HCT116 (cell line): ENCODE measurements around the gene FBXL17. TPM values are rescaled to one million over a fixed set of nuclear protein-coding genes. Genes with fewer than 3 reads are reported as not detected.
"Not testable (repeated sequence)": the region's sequence is repeated elsewhere in the genome, so short reads cannot be mapped to it uniquely, and the experiment has no call there.

Experiments used
- ATAC-seq: fragments of 200-7000 bp; cut with Tn5 transposase; 2 replicates; pipeline ENCODE4 v1.9.1; 2020; ENCODE audit warnings: mild to moderate bottlenecking, moderate library complexity
- BruUV-seq: library from RNA; stranded (reverse); fragments of 400-500 nt; replicated peaks from 2 replicates; lab custom pipeline; 2021; lab: Mats Ljungman, UMichigan
- CTCF ChIA-PET: fragments of 300-600 bp; sonication (Branson Sonifier 250); formaldehyde crosslinking; loops from one replicate; lab custom pipeline; 2021; ENCODE audit warnings: antibody characterized with exemption; lab: Charles Lee
- POLR2A ChIA-PET: fragments of 300-600, 350-600 bp; sonication (Branson Sonifier 250); formaldehyde crosslinking; loops from one replicate; lab custom pipeline; 2021; ENCODE audit warnings: antibody characterized with exemption; lab: Charles Lee
- RAD21 ChIA-PET, 2 experiments: fragments of 300-600 bp; sonication (Branson Sonifier 250); formaldehyde crosslinking; loops; one replicate each; lab custom pipeline; 2023; ENCODE audit warnings: low total read pairs in 2 of 2; ENCODE audit not compliant: uncharacterized antibody in 2 of 2, unreplicated experiment in 2 of 2, low non-redundant PET in 1 of 2; lab: Charles Lee
- DNase-seq: peaks from one replicate; pipeline ENCODE4 v3.0.0-alpha.2; 2010; ENCODE audit warnings: low read depth, low spot score
- H2AFZ ChIP-seq: fragments of 200-600 bp; shearing (Covaris generic), sonication (generic); 2 replicates; pipeline ENCODE4 v1.6.1; 2017; ENCODE audit warnings: low read depth, mixed run types, mixed read lengths, antibody characterized with exemption, low read length; ENCODE audit not compliant: poor library complexity, severe bottlenecking
- H3K27ac ChIP-seq: 2 replicates; pipeline ENCODE4 v1.5.1; 2012; ENCODE audit warnings: low read depth, low read length
- H3K27me3 ChIP-seq: fragments of 200-600 bp; sonication (generic); 2 replicates; pipeline ENCODE4 v1.6.1; 2016; ENCODE audit warnings: mixed run types, low read length, mixed read lengths; ENCODE audit not compliant: insufficient read depth
- H3K36me3 ChIP-seq, 2 experiments: fragments of 200-500 bp in 1 of 2; fragments of 200-600 bp in 1 of 2; sonication (Bioruptor generic) in 1 of 2; sonication (generic) in 1 of 2; 2 replicates each; pipeline versions ENCODE4 v1.5.1 to v1.6.1; 2014 to 2016; ENCODE audit warnings: low read length in 2 of 2, inconsistent platforms in 1 of 2, mixed read lengths in 1 of 2, mixed run types in 1 of 2; ENCODE audit not compliant: insufficient read depth in 2 of 2, control insufficient read depth in 1 of 2
- H3K4me1 ChIP-seq, 2 experiments: fragments of 200-600 bp in 1 of 2; sonication (generic) in 1 of 2; 2 replicates each; pipeline versions ENCODE4 v1.5.1 to v1.6.1; 2012 to 2017; ENCODE audit warnings: low read length in 2 of 2, inconsistent platforms in 1 of 2, mild to moderate bottlenecking in 1 of 2, mixed read lengths in 1 of 2, mixed run types in 1 of 2, moderate library complexity in 1 of 2; ENCODE audit not compliant: insufficient read depth in 2 of 2, control insufficient read depth in 1 of 2
- H3K4me2 ChIP-seq: fragments of 200-600 bp; sonication (generic); 2 replicates; pipeline ENCODE4 v1.6.1; 2017; ENCODE audit warnings: mixed run types, low read length, mixed read lengths
- H3K4me3 ChIP-seq, 2 experiments: fragments of 200-600 bp in 1 of 2; sonication (generic) in 1 of 2; replicated peaks in 1 of 2; 2 replicates each; pipeline ENCODE4 v1.5.1; 2011 to 2016; ENCODE audit warnings: low read length in 2 of 2, control low read depth in 1 of 2, low read depth in 1 of 2, mild to moderate bottlenecking in 1 of 2, mixed read lengths in 1 of 2, mixed run types in 1 of 2
- H3K79me2 ChIP-seq: fragments of 200-600 bp; sonication (generic); 2 replicates; pipeline ENCODE4 v1.6.1; 2017; ENCODE audit warnings: mild to moderate bottlenecking, mixed run types, low read length, moderate library complexity, mixed read lengths; ENCODE audit not compliant: insufficient read depth
- H3K9ac ChIP-seq: fragments of 200-600 bp; sonication (generic); 2 replicates; pipeline ENCODE4 v1.6.1; 2016; ENCODE audit warnings: low read length, mixed read lengths
- H3K9me2 ChIP-seq: fragments of 200-600 bp; sonication (generic), shearing (Covaris generic); 2 replicates; pipeline ENCODE4 v1.6.1; 2017; ENCODE audit warnings: mixed run types, mild to moderate bottlenecking, moderate library complexity; ENCODE audit not compliant: insufficient read depth
- H3K9me3 ChIP-seq, 2 experiments: fragments of 200-500 bp in 1 of 2; fragments of 200-600 bp in 1 of 2; sonication (Bioruptor generic) in 1 of 2; sonication (generic) in 1 of 2; 2 replicates each; pipeline ENCODE4 v1.6.1; 2014 to 2017; ENCODE audit warnings: low read length in 2 of 2, mixed read lengths in 2 of 2, inconsistent platforms in 1 of 2, low read depth in 1 of 2, mild to moderate bottlenecking in 1 of 2, mixed run types in 1 of 2, moderate library complexity in 1 of 2; ENCODE audit not compliant: control insufficient read depth in 1 of 2, insufficient read depth in 1 of 2
- H4K20me1 ChIP-seq: fragments of 200-600 bp; sonication (generic), shearing (Covaris generic); 2 replicates; pipeline ENCODE4 v1.6.1; 2017; ENCODE audit warnings: mixed run types, mild to moderate bottlenecking, moderate library complexity; ENCODE audit not compliant: insufficient read depth
- EGR1 ChIP-seq: IDR thresholded peaks from 2 replicates; pipeline ENCODE4 v1.6.1; 2012; ENCODE audit warnings: low read depth
- ELF1 ChIP-seq: IDR thresholded peaks from 2 replicates; pipeline ENCODE4 v1.6.1; 2012; ENCODE audit warnings: low read depth, borderline replicate concordance
- EZH2 ChIP-seq: fragments of 200-600 bp; sonication (generic); IDR thresholded peaks from 2 replicates; pipeline ENCODE4 v1.6.1; 2017; ENCODE audit warnings: antibody characterized with exemption, mixed run types
- FOSL1 ChIP-seq: IDR thresholded peaks from 2 replicates; pipeline ENCODE4 v1.6.1; 2012; ENCODE audit warnings: low read depth
- POLR2A ChIP-seq: IDR thresholded peaks from 2 replicates; pipeline ENCODE4 v1.7.0; 2011; ENCODE audit warnings: borderline replicate concordance; ENCODE audit not compliant: insufficient read depth, insufficient read length; ENCODE audit errors: extremely low read depth
- POLR2AphosphoS5 ChIP-seq: IDR thresholded peaks from 2 replicates; pipeline ENCODE4 v1.6.1; 2011; ENCODE audit warnings: mild to moderate bottlenecking, low read depth, low read length, moderate library complexity
- RAD21 ChIP-seq: IDR thresholded peaks from 2 replicates; pipeline ENCODE4 v1.6.1; 2012; ENCODE audit warnings: low read depth, mild to moderate bottlenecking
- SP1 ChIP-seq: IDR thresholded peaks from 2 replicates; pipeline ENCODE4 v1.6.1; 2012; ENCODE audit warnings: low read depth
- TCF7L2 ChIP-seq: IDR thresholded peaks from 2 replicates; pipeline ENCODE4 v1.7.0; 2011; ENCODE audit warnings: borderline replicate concordance, inconsistent platforms; ENCODE audit not compliant: insufficient read depth, insufficient read length; ENCODE audit errors: extremely low read depth
- ZBTB33 ChIP-seq: IDR thresholded peaks from 2 replicates; pipeline ENCODE4 v1.6.1; 2011; ENCODE audit warnings: mild to moderate bottlenecking, low read length, moderate library complexity; ENCODE audit not compliant: insufficient replicate concordance; ENCODE audit errors: extremely low read depth
- ZNF274 ChIP-seq: fragments of 200-500 bp; sonication (Bioruptor generic); IDR thresholded peaks from 2 replicates; pipeline ENCODE4 v1.6.1; 2014; ENCODE audit warnings: mild to moderate bottlenecking, low read depth, low read length, inconsistent platforms
- intact Hi-C: fragments of 100-400 bp; cut with micrococcal nuclease; formaldehyde crosslinking; loops from 2 replicates; pipeline ENCODE4 v1.10.0; 2022
- total RNA-seq: library from RNA; stranded (reverse); gene quantifications from one replicate; pipeline ENCODE4 v1.2.1, GENCODE V29; 2021; ENCODE audit not compliant: unreplicated experiment

The FBXL17 gene
- total RNA-seq, 1 experiment from 2014 or later: 9.4 TPM

- Histone ChIP-seq H3K4me3 (no peak overlapping the region), H3K4me2 (no peak overlapping the region), H3K4me1 (no peaks in the 10 kb centered on the region), H3K36me3 (no peaks in the 10 kb centered on the region), H3K79me2 (no peaks in the 10 kb centered on the region), H3K27ac (no peak overlapping the region), H3K9me2 (no peaks in the 10 kb centered on the region), H3K9ac (no peak overlapping the region), H2AFZ (no peak overlapping the region), H4K20me1 (no peaks in the 10 kb centered on the region), H3K27me3 (no peaks in the 10 kb centered on the region), H3K9me3 (no peaks in the 10 kb centered on the region)
- DNase-seq (no peak), ATAC-seq (no peak)
- no TSS peak for BruUV-seq
- CTCF ChIA-PET: no interaction called here
- intact Hi-C loops: no loop called here
- TF ChIP-seq POLR2A (no peak), TCF7L2 (no peak), POLR2AphosphoS5 (no peak), ELF1 (no peak), SP1 (no peak), FOSL1 (no peak), RAD21 (no peak), ZBTB33 (no peak), EGR1 (no peak), EZH2 (no peak), ZNF274 (no peak)
- POLR2A ChIA-PET: no interaction called here
- RAD21 ChIA-PET: no interaction called here
These were observed 17.1 kb upstream of the FBXL17 start for GRCh38 chr5:108398964-108399363.

- H3K27me3 ChIP-seq, BruUV-seq, POLR2A ChIA-PET, H2AFZ ChIP-seq, H3K9me3 ChIP-seq, H4K20me1 ChIP-seq, H3K9me2 ChIP-seq, H3K27ac ChIP-seq, CTCF ChIA-PET, H3K4me3 ChIP-seq, intact Hi-C loops, H3K4me2 ChIP-seq, H3K9ac ChIP-seq, H3K4me1 ChIP-seq, H3K36me3 ChIP-seq, ATAC-seq, H3K79me2 ChIP-seq, RAD21 ChIA-PET, DNase-seq: not testable (repeated sequence)
These were observed 14.9 kb upstream of the FBXL17 start for GRCh38 chr5:108396837-108397236.
